ENCODE results near the gene HIVEP2. TPM values are rescaled to one million over a fixed set of nuclear protein-coding genes. Genes with fewer than 3 reads are reported as not detected.

The HIVEP2 gene
- total RNA-seq, 1 donor from 2014 or later, result 18.6 TPM

- no peaks in the 10 kb centered on the region for H3K36me3 ChIP-seq
- TF ChIP-seq, protein P1, sequence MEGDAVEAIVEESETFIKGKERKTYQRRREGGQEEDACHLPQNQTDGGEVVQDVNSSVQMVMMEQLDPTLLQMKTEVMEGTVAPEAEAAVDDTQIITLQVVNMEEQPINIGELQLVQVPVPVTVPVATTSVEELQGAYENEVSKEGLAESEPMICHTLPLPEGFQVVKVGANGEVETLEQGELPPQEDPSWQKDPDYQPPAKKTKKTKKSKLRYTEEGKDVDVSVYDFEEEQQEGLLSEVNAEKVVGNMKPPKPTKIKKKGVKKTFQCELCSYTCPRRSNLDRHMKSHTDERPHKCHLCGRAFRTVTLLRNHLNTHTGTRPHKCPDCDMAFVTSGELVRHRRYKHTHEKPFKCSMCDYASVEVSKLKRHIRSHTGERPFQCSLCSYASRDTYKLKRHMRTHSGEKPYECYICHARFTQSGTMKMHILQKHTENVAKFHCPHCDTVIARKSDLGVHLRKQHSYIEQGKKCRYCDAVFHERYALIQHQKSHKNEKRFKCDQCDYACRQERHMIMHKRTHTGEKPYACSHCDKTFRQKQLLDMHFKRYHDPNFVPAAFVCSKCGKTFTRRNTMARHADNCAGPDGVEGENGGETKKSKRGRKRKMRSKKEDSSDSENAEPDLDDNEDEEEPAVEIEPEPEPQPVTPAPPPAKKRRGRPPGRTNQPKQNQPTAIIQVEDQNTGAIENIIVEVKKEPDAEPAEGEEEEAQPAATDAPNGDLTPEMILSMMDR (IDR thresholded peaks at IDR 0.05), result no peak
- ATAC-seq (peak; percentile 20), DNase-seq (peak; percentile 83)
- no peaks in the 10 kb centered on the region for H3K27me3 ChIP-seq
- no peaks in the 10 kb centered on the region for H3K9me3 ChIP-seq
- peak overlapping the region; percentile 97 for H3K27ac ChIP-seq
- peaks cover 18% of the 10 kb centered on the region for H3K4me1 ChIP-seq
- H3K4me3 ChIP-seq, result peak overlapping the region; percentile 72
- intact Hi-C loops (cut with DNase I), result no loop called here
Observed at GRCh38 chr6:142945446-142946180, 637 bp upstream of the HIVEP2 start.

DNA sequence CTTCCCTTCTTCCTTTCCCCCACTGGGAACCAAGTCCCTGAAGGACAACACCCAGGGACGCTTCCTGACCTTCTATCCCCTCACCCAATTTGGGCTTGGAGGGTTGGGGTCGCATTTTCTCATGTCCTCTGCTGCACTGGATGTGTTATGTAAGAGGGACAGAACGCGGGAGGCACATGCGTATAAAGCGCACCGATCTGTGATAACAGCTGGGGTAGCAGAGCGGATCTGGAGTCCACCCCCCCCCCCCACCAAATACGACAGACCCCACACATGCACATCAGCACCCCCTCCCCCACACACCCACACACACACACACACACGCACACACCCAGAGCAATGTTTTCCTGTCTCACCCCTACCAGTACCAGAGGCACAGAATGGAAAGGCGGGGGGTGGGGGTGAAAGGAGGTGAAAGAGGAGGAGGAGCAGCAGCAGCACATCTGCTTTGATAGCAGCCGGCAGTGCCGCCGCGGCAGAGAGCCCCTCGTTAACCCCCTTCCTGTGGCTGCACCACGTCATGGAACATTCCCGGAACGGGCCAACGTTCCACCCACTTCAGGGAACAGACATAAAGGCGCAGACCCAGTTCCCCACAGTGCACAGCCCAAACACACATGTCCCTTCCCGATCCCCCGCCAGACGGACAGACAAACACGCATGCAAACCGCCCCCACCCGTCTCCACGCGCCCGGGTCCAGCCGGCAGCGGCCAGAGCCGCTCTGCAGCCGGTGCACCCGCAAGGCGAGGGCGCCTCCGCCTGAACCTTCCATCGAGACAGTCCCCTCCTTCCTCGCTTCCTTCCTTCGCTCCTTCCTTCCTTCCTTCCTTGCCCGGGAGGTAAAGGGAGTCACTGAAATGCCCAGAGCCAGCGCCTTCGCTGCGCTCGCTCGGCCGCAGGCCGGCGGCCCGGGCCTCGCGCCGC is 590 bp downstream of the HIVEP2 start:
- H3K27ac ChIP-seq, result peak overlapping the region; percentile 97
- H3K27me3 ChIP-seq, result no peaks in the 10 kb centered on the region
- intact Hi-C loops (cut with DNase I), result no loop called here
- peak overlapping the region; percentile 72 for H3K4me3 ChIP-seq
- TF ChIP-seq, protein P1 (IDR thresholded peaks at IDR 0.05), result no peak
- ATAC-seq (peak; percentile 24), DNase-seq (peak; percentile 89)
- H3K36me3 ChIP-seq, result no peaks in the 10 kb centered on the region
- peaks cover 18% of the 10 kb centered on the region for H3K4me1 ChIP-seq
- H3K9me3 ChIP-seq, result no peaks in the 10 kb centered on the region

- Histone ChIP-seq H3K36me3 (no peaks in the 10 kb centered on the region), H3K27ac (peak overlapping the region; percentile 78), H3K9me3 (no peaks in the 10 kb centered on the region), H3K27me3 (no peaks in the 10 kb centered on the region), H3K4me3 (peak overlapping the region; percentile 72), H3K4me1 (peaks cover 18% of the 10 kb centered on the region)
- TF ChIP-seq, protein P1 (IDR thresholded peaks at IDR 0.05), result no peak
- DNase-seq (no peak), ATAC-seq (no peak)
- intact Hi-C loops (cut with DNase I), result no loop called here
Observed at GRCh38 chr6:142943711-142944123, 1.3 kb downstream of the HIVEP2 start.

DNA sequence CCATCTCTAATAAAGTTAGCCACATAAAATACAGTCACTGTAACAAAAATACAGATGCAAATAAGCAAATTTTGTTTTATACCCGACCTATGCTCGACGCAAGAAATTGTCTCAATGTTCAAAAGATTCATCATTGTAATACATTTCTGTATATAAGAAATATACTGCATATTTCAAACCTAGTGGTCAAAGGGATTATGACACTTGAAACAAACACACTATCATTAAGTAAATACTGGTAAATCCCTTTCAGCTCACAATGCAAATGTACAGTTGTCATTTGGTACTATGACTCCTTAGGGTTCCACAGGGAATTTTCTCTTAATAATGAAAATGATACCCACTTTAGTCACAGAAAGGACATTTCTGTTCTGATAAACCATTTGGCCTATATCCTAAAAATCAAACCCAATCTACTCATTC is 2.2 kb downstream of the HIVEP2 start:
- no peaks in the 10 kb centered on the region for H3K9me3 ChIP-seq
- H3K36me3 ChIP-seq, result no peaks in the 10 kb centered on the region
- no peaks in the 10 kb centered on the region for H3K27me3 ChIP-seq
- peak overlapping the region; percentile 78 for H3K27ac ChIP-seq
- intact Hi-C loops (cut with DNase I), result no loop called here
- H3K4me3 ChIP-seq, result no peak overlapping the region
- DNase-seq, result no peak
- H3K4me1 ChIP-seq, result peaks cover 18% of the 10 kb centered on the region
- ATAC-seq, result no peak
- TF ChIP-seq, protein P1 (IDR thresholded peaks at IDR 0.05), result peak; percentile 54

DNA sequence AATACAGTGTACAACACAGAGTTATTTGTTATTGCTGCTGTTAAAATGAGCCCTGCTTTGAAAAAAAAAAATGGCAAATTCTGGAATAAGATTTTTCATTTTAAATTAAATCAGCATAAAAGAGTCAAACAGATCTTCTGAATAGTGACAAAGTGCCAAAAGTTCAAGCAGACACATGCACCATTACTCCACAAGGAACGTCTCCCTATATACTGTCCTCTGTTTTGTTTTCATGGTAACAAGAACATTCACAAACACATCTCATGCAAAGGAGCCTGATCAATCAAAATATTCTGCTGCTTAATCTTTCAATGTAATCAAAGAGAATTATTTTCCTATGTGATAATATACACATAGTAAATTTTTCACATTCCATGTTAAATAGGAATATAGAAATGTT is 2.7 kb downstream of the HIVEP2 start:
- no peaks in the 10 kb centered on the region for H3K36me3 ChIP-seq
- TF ChIP-seq, protein P1 (IDR thresholded peaks at IDR 0.05), result no peak
- no peaks in the 10 kb centered on the region for H3K27me3 ChIP-seq
- H3K4me3 ChIP-seq, result no peak overlapping the region
- no peak for ATAC-seq
- H3K27ac ChIP-seq, result no peak overlapping the region
- intact Hi-C loops (cut with DNase I), result no loop called here
- H3K9me3 ChIP-seq, result no peaks in the 10 kb centered on the region
- H3K4me1 ChIP-seq, result peaks cover 23% of the 10 kb centered on the region
- no peak for DNase-seq

All from upper lobe of right lung (tissue), 1 donor.